GM18861 (cell line): ENCODE results near the gene MAGI3.
"Not testable (repeated sequence)": the region's sequence is repeated elsewhere in the genome, so short reads cannot be mapped to it uniquely, and the experiment has no call there.

Experiments
- ATAC-seq: cut with Tn5 transposase; IDR thresholded peaks from one replicate; pipeline ENCODE4 v1.9.1; 2021; ENCODE audit not compliant: unreplicated experiment

MAGI3 gene

DNA sequence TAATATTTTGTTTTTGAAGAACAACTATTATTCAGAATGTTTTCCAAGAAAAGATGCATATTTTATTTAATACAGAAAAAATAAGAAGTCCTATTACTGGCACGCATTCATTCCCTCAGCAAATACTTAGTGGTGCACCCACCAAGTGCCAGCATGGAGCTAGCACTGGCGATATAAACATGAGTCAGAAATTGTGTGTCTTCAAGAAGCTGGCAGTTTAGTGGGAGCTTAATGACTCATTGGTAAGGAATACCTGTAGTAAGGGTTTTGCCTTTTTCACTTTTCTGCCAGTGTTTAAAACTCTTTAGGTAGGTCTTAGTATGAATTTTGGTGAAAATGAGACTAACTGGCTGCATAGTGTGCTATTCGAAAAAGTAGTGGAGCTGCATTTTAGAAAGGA is 6.3 kb downstream of the MAGI3 start:
- no peak for ATAC-seq

DNA sequence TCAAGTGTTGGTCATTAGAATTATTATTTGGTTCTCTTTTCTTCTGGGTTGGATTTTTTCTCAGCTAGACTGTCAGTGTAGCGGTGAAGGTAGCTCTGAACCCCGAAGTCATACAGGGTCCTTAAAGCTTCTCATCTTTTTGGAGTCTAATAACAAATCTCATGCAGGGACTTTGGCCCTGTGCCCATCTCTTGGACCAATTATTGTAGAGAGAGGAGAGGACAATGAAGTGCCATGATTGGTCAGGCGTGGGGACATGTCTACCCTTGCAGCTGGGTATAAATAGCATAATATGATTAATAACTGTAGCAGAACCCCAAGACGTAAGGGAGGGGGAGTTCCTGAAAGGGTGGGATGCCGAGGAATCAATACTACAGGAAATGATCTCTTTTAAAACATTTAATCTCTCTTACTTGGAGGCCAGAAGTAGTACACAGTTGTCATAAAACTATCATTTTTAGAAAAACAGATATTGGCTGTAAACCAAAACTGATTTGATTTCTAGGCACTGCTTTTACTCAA is 8.8 kb downstream of the MAGI3 start:
- no peak for ATAC-seq

DNA sequence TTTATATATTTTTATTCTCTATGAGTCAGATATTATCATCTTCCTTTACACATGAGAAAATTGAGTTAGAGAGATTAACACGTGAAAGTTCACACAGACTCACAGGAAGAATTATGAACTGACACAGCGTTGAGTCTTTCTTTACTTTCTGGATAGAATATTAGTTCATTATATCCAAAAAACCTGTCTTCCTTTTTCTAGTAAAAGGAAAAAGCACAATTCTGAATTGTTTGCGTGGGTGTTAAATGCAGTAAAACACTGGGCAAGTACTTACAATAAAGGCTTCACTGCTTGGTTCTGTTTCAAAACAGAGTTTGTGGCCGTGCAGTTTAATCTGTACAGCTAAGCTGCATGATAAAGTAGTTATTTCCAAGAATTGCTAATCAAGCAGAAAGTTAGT is 10.8 kb downstream of the MAGI3 start:
- no peak for ATAC-seq

DNA sequence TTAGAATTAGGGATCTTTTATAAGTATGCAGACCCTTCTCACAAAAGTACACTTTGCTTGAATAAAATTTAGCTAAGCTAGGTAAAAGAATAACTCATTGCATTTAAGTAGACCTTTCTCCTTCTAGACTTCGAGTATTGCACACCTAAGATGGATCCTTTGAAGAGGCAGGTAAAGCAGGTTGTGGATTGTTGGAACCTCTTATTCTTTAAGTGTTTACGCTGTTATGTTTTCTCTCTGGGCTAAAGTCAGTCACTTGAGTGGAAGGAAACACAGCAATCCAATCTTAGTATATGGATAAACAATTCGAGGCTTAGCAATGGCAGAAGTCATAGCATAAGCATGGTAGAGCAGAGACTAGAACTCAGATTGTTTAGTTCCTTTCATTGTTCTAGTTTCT is 11.4 kb downstream of the MAGI3 start:
- ATAC-seq, result no peak

DNA sequence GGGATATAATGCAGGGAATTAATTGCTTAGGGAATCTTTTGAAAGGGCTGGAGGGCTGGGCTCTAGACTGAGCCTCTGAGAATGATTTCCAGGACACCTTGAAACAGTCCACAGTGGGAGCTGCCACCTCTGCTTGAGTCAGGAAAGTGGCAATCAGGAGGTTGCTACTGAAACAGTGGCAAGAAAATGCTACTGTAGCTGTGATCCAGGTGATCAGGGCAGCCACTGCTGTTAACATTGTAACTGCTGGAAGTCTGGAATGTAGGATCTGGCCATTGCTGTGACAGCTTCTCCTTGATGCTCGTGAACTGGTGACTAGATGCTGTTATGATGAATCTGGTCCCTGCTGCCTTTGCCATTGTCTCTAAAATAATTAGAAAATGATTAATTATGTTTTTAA is 12.8 kb downstream of the MAGI3 start:
- ATAC-seq, result no peak

DNA sequence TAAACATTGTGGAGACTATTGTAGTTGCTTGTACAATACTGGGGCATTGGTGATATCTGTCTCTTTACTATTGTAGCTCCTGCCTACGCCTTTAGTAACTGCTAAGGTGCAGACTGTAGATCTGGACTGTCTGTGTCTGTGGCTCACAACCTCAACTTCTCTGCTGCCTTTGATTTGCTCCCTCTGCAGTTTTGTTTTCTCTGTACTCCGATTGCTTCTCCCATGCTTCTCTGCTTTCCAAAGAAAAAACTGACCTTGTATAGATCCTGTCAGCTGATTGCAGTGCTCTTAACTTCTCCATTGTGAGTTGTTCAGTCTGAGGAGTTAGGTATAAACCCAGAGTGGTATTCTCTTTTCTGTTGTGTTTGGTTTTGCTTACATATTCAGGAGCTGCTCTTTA is 15.3 kb downstream of the MAGI3 start:
- ATAC-seq, result no peak

DNA sequence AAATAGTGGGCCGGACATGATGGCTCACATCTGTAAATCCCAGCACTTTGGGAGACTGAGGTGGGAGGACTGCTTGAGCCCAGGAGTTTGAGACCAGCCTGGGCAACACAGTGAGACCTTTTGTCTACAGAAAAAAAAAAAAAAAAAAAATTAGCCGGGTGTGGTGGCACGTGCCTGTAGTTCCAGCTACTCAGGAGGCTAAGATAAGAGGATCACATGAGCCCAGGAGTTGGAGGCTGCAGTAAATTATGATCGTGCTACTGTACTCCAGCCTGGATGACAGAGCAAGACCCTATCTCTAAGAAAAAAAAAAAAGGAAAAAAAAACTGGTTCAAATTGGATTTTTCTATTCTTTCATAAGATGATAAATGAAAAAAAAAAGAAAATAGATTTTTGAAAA is 15.8 kb downstream of the MAGI3 start:
- ATAC-seq, result not testable (repeated sequence)

DNA sequence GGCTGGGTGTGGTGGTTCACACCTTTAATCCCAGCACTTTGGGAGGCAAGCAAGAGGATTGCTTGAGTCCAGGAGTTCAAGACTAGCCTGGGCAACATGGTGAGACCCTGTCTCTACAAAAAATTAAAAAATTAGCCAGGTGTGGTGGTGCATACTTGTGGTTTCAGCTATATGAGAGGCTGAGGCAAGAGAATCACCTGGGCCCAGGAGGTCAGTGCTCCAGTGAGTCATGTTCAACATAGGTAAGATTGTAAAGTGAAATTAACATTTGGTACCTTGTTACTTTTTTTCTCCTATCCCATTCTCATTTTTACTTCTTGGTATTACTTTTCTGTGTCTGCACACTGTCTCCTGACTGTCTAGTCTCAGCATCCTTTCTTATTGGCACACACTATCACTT is 19.0 kb downstream of the MAGI3 start:
- ATAC-seq, result no peak

DNA sequence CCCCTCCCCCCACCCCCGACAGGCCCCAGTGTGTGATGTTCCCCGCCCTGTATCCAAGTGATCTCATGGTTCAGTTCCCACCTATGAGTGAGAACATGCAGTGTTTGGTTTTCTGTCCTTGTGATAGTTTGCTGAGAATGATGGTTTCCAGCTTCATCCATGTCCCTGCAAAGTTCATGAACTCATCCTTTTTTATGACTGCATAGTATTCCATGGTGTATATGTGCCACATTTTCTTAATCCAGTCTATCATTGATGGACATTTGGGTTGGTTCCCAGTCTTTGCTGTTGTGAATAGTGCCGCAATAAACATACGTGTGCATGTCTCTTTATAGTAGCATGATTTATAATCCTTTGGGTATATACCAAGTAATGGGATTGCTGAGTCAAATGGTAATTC is 21.7 kb downstream of the MAGI3 start:
- not testable (repeated sequence) for ATAC-seq

DNA sequence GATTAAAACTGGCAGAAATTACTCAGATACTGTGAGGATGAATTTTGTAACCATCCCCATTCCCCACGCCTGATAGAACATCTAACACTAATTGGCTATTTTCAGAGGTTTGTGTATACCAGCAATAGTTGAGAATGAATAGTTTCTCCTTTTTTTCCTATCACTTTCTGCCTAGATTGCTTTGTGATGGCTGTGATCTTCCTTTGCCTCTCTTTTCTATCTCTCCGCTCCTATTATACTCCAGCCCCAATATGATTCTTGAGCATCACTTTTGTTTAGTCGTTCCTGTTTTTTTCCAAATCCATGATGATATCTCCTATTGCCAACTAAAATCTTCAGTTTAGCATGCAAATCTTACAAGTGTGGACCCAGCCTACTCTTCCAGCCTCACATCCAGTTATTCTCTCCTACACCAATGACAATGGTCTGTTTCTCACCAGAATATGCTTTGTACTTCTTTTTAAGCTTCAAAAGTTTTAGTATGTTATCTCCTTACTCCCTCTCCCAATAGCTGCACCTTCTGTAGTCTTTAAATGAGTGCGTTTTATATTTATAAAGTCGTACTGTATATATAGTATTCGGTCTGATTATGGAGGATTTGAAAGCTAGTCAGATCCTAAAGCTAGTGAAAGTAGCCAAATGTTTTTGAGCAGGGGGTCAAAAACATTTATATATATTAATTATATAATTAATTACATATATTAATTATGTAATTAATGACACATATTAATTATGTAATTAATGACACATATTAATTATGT is 25.2 kb downstream of the MAGI3 start:
- no peak for ATAC-seq

DNA sequence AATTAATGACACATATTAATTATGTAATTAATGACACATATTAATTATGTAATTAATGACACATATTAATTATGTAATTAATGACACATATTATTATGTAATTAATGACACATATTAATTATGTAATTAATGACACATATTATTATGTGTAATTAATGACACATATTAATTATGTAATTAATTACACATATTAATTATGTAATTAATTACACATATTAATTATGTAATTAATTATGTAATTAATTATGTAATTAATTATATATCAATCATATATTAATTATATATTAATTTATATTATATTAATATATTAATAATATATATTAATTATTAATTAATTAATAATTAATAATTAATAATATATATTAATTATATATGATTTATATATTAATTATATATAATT is 25.8 kb downstream of the MAGI3 start:
- ATAC-seq, result not testable (repeated sequence)

DNA sequence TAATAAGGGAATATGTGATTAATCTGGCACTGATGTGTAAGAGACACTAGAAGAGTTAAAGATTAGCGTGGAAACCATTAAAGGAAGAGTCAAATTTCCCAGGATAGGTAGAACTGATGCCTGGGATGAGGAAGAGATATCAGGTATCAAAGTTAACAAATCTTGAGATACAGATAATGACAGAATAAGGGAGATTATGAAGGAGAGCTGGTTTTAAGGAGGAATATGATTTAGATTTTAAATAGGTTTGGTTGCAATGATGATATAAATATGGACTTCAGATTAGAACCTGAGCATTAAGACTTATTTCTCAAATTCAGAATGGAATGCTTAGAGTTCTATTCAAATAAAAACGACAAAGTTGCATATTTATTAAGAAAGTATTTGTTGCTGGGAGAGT is 26.2 kb downstream of the MAGI3 start:
- ATAC-seq, result no peak

DNA sequence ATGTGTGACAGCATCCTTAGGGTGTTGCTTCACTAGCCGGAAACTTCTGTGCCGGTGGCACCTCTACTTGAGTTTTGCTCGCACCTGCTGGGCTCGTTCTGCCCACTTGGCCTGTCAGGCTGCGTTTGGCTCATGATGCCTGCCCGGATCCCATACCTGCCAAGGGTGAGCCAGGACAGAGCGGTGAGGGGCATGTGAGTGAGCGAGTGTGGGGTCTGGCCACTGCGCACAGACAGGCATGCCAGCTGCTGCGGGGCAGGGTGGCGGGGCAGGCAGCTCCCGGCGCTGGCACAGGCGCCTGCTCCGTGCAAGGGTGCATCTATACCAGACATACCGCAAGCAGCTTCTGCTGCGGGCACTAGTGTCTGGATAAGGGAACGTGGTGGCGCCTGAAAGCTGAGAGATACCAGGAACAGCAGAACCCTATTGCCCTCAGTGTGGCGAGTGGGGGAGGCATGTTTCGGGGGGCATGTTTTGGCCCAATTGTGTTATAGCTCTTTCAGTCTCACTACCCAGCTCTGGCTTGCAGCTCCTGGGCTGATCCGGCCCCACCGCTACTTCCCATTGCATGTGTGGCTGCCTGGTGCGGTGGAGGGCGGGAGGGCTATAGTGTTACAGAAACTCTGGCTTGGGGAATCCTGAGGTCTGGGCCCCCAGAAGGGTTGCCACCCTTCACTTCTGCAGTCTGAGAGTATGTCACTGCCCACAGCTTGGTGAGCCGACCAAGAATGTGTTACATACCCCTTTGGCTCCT is 32.2 kb downstream of the MAGI3 start:
- no peak for ATAC-seq

DNA sequence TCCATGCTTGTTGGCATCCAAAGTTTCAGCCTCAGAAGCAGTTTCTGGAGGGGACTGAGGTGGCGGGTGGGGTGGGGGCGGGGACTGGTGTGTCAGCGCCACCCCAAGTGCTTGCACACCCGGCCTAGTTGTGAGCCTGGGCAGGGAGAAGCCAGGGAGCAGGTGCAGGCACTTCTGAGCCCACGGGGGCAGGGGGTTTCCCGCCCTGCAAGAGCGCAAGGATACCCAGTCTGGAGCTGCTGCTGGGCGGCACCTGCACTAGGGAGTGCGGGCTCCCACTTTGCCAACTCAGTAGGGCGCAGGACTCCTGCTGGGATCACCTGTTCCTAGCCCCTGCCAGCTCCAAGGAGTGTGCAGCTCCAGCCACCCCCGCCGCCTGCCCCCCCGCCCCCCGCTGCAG is 33.5 kb downstream of the MAGI3 start:
- no peak for ATAC-seq

DNA sequence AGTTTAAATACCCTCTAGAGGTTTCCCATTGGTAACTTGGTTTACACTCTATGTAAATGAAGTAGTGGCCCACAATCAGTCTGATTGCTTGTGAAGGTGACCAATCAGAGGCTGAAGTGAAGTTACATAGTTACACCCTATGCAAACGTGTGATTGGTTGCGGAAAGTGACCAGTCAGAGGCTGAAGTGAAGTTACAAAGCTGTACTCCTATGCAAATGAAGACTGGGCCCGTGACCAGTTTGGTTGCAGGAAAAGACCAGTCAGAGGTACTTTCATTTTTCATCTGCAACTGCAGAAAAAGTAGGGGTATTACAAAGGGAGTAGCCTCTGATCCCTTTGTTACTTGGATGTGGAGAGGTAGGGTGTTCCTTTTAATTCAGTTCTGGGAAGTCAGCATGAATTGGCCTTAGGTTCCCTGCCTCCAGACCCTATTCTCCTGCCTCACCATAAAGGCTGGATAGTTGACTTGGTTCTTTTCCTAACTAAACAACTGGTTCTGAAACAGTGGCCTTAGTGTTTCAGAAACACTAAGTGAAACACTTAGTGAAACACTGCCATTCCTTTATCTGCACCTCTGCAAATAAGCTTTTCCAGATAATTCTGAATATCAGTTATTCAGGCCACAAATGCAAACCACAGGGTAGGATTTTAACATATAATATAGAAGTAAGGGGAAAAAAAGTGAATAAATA is 39.3 kb downstream of the MAGI3 start:
- ATAC-seq, result no peak

DNA sequence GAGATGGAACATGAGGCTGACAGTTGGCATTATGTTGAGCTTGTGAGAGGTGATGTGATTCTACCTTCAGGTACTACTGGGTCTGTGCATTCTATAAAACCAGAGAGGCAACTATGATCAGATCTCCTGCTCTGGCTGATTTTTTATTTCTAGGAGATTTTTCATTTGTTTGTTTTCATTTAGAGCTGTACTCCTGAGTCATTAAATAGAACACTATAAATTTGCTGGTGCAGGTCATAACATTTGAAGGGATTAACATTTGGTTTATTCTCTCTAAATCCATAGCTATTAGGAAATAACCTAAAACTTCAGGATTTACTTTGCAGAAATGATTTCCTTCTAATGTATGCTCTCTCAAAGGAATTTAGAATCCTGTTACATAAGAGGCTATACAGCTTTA is 42.9 kb downstream of the MAGI3 start:
- ATAC-seq, result no peak

DNA sequence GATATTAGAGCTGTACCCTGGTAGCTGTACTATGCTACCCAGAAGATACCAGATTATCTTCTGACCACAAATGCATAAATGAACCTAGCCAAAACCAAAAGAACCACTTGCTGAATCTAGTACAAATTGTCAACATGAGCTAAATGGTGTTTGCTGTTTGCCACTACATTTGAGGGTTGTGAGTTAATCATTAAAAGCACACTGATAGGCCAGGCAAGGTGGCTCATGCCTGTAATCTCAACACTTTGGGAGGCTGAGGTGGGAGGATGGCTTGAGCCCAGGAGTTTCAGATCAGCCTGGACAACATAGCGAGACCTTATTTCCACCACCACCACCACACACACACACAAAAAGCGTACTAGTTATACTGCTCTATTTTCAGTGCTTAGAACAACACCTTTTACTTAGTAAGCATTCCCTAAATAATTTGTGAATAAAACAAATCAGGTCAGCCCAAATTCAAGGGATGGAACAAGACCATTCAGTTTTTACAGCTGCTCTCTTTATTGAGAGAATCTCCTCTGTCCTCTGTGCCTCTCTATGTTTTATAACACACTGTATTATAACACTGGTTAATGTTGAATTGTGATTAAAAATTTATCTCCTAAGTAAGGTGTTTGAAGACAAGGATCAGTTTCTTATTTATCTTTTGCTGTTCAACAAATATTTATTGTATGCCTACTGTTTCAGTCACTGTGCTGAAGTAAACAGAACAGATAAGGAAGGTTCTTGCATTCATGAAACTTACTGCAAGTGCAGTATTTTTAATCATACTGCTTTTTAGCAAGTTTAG is 44.0 kb downstream of the MAGI3 start:
- no peak for ATAC-seq

DNA sequence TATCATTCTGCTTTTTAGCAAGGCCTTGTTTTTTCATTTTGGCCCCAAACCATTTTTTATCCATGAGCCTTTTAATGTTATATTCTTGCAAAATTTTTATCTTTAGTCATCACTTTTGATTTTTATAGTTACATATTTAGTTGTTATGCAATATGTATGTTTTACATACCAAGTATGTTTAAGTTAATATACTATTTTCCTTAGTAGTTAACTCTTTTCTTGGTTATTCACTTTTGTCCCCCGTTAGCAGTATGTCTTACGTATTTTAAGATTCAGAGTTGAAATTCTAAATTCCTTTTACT is 44.5 kb downstream of the MAGI3 start:
- ATAC-seq, result no peak

DNA sequence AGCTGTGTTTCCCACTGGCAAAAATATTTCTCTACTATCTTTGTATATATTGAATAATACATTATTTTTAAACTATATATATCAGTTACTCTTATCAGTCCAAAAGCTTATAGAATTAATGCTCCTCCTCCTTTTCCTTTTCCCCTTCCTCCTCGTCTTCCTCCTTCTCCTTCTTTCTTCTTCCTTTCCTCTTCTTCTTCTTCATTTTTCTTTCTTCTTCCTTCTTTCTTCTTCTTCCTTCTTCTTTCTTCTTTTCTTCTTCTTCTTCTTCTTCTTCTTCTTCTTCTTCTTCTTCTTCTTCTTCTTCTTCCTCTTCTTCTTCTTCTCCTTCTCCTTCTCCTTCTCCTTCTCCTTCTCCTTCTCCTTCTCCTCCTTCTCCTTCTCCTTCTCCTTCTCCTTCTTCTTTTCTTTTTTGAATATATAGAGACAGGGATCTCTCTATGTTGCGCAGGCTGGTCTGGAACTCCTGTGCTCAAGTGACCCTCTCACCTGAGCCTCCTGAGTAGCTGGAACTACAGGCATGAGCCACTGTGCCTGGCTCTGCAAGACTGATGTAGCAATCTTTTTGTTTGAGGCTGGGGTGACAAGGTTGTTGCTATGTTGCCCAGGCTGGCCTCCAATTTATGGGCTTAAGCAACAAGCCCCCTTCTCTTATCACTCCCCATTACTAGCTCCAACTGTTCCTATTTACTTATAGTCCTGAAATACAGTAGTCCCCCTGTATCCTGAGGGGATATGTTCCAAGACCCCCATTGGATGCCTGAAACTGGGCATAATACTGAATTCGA is 47.4 kb downstream of the MAGI3 start:
- no peak for ATAC-seq

DNA sequence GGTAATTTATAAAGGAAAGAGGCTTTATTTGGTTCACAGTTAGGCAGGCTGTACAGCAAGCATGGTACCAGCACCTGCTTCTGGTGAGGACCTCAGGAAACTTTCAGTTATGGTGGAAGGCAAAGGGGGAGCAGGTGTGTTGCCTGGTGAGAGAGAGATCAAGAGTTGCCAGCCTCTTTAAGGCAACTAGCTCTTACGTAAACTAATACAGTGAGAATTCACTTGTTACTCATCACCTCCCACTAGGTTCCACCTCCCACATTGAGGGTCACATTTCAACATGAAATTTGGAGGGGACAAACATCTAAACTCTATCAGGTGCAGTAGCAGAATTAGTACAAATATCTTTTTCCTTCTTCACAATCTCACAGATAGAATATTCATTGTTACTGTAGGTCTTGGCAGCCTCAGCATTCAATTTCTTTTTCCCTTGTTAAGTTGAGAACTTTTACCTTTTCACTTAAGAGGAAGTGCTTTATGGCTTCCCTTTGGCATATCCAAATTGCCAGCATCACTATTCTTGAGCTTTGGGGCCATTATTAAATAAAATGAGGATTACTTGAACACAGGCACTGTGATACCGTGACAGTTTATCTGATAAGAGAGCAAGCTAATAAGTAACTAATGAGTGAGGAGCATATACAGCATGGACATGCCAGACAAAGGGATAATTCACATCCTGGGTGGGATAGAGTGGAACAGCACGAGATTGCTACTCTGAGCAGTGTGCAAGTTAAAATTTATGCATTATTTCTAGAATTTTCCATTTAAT is 48.4 kb downstream of the MAGI3 start:
- no peak for ATAC-seq
